ENCODE measurements around the gene TMEM255B. TPM values are rescaled to one million over a fixed set of nuclear protein-coding genes. Genes with fewer than 3 reads are reported as not detected.

The TMEM255B gene
- total and polyA plus RNA-seq, 2 of the 4 experiments (the other 2 are of a cell fraction), result 0.36 to 0.94 TPM

GRCh38 chr13:113850722-113851479 lies 91.9 kb downstream of the TMEM255B start:
- Histone ChIP-seq H3K4ac (ENCODE audit: low read depth, low read length) (no peak overlapping the region), H3K9ac (ENCODE audit: low read depth, low read length) (no peak overlapping the region), H3K9me3 (ENCODE audit: control insufficient read depth, insufficient read depth, low read length) (no peaks in the 10 kb centered on the region), H3K79me1 (ENCODE audit: low read depth in 1 of 2, low read length in 2 of 2) (peaks cover 25 to 99% of the 10 kb centered on the region in 2 experiments; a peak in 3 of 4 replicates), H3K4me3 (ENCODE audit: insufficient read depth, low read depth, low read length) (no peak overlapping the region), H4K8ac (ENCODE audit: low read depth in 2 of 2, low read length in 2 of 2) (no peak overlapping the region), H4K20me1 (ENCODE audit: insufficient read depth, low read length) (peaks cover 100% of the 10 kb centered on the region), H2AK5ac (ENCODE audit: low read depth, low read length) (peak overlapping the region; percentile 10), H2AK9ac (replicated peaks; ENCODE audit: low read depth, low read length, poor library complexity) (no peak overlapping the region), H3K27me3 (ENCODE audit: control insufficient read depth, insufficient read depth, low read length) (no peaks in the 10 kb centered on the region), H4K91ac (ENCODE audit: insufficient read depth, low read depth, low read length) (no peak overlapping the region), H3K36me3 (ENCODE audit: control insufficient read depth, insufficient read depth, low read length) (peaks cover 36% of the 10 kb centered on the region), H3K4me2 (ENCODE audit: low read depth, low read length) (no peak overlapping the region), H3K14ac (replicated peaks; ENCODE audit: low read depth, low read length) (peak overlapping the region; percentile 42), H2BK120ac (ENCODE audit: low read depth, low read length) (no peak overlapping the region), H4K5ac (ENCODE audit: low read depth, low read length) (no peak overlapping the region), H2BK5ac (ENCODE audit: low read depth, low read length, poor library complexity, severe bottlenecking) (peak overlapping the region; percentile 55), H3K4me1 (ENCODE audit: control insufficient read depth, insufficient read depth, low read length) (peaks cover 52% of the 10 kb centered on the region), H2BK15ac (ENCODE audit: low read depth, low read length) (no peak overlapping the region), H3K56ac (ENCODE audit: extremely low read depth, insufficient read depth, low read length) (no peak overlapping the region), H2BK20ac (ENCODE audit: low read depth, low read length) (no peak overlapping the region), H2AFZ (replicated peaks; ENCODE audit: low read length, poor library complexity) (no peak overlapping the region), H3K18ac (ENCODE audit: low read depth, low read length) (no peak overlapping the region), H3K23ac (ENCODE audit: low read depth, low read length) (no peak overlapping the region; the same call in 1 of the 2 replicates), H3K9me1 (ENCODE audit: insufficient read depth, low read length) (peaks cover 60% of the 10 kb centered on the region), H3K27ac (ENCODE audit: insufficient read depth, low read length) (no peak overlapping the region)
- CTCF ChIA-PET, result no interaction called here
- dilution Hi-C loops (cut with HindIII; ENCODE audit: low sequenced_read_pairs, unreplicated experiment) (no loop called here), in situ Hi-C loops (cut with MboI; ENCODE audit: low sequenced_read_pairs) (no loop called here), intact Hi-C loops (cut with micrococcal nuclease) (no loop called here)
- WGBS, 2 experiments (ENCODE audit: extremely low coverage in 2 of 2, insufficient read length in 1 of 2), result 98 to 100% methylated on average over 2 to 3 of the region's 3 CpGs
- ATAC-seq (ENCODE audit: low read depth), result no peak
- TSS peak; percentile 5 for BruUV-seq (replicated peaks)
- no peak for DNase-seq
- POLR2A ChIA-PET (ENCODE audit: unreplicated experiment), result no interaction called here
- TF ChIP-seq NFE2L2 (IDR thresholded peaks at IDR 0.05; ENCODE audit: low read depth, low read length) (no peak), CTCF (conservative IDR thresholded peaks at IDR 0.05; ENCODE audit: low read depth, low read length) (no peak), MAFK (IDR thresholded peaks at IDR 0.05; ENCODE audit: low read depth, low read length) (no peak), FOS (IDR thresholded peaks at IDR 0.05; ENCODE audit: low read depth, low read length) (no peak), RAD21 (IDR thresholded peaks at IDR 0.05; ENCODE audit: low read length) (no peak), POLR2A (IDR thresholded peaks at IDR 0.05; ENCODE audit: low read depth, low read length) (no peak), USF2 (IDR thresholded peaks at IDR 0.05; ENCODE audit: low read depth, low read length) (no peak), CEBPB (IDR thresholded peaks at IDR 0.05; ENCODE audit: low read depth, low read length) (no peak), ELK1 (IDR thresholded peaks at IDR 0.05; ENCODE audit: borderline replicate concordance, low read depth, low read length) (no peak)

All from IMR-90 (cell line).